ENCODE measurements around the gene CDC42EP2.

DNA sequence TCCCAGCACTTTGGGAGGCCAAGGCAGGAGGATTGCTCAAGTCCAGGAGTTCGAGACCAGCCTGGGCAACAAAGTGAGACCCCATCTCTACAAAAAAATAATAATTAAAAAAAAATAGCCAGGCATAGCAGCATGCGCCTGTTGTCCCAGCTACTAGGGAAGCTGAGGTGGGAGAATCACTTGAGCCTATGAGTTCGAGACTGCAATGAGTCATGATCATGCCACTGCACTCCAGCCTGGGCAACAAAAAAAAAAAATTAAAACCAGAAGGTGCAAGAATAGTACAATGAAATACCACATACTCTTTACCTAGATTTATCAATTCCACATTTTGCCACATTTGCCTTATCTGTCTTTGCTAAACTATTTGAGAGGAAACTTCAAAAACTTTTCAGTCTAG lies 27.2 kb downstream of the CDC42EP2 start:
- no peak for TF ChIP-seq CTCF (IDR thresholded peaks at IDR 0.05; ENCODE audit: extremely low read depth in 1 of 2, insufficient read depth in 1 of 2, low read depth in 1 of 2, low read length in 2 of 2)
- TF ChIP-seq EZH2 (IDR thresholded peaks at IDR 0.05; ENCODE audit: borderline replicate concordance, low read depth, low read length, severe bottlenecking) = no peak
- no peak for TF ChIP-seq POLR2AphosphoS5 (IDR thresholded peaks at IDR 0.05; ENCODE audit: insufficient read depth, low read depth, low read length)
- TF ChIP-seq JUN (IDR thresholded peaks at IDR 0.05; ENCODE audit: borderline replicate concordance, insufficient read depth, insufficient read length, low read depth) = no peak
- TF ChIP-seq POLR2A (IDR thresholded peaks at IDR 0.05; ENCODE audit: low read depth, low read length) = no peak
- no peak for TF ChIP-seq MYC (IDR thresholded peaks at IDR 0.05; ENCODE audit: low read depth, low read length)

All from endothelial cell of umbilical vein (primary cell).